GM19328 (cell line): ENCODE measurements around the gene SLC19A1.

ENCODE experiments used
- ATAC-seq: cut with Tn5 transposase; IDR thresholded peaks from one replicate; pipeline ENCODE4 v1.9.1; 2021; ENCODE audit warnings: mild to moderate bottlenecking, moderate library complexity; ENCODE audit not compliant: unreplicated experiment

Gene SLC19A1

DNA sequence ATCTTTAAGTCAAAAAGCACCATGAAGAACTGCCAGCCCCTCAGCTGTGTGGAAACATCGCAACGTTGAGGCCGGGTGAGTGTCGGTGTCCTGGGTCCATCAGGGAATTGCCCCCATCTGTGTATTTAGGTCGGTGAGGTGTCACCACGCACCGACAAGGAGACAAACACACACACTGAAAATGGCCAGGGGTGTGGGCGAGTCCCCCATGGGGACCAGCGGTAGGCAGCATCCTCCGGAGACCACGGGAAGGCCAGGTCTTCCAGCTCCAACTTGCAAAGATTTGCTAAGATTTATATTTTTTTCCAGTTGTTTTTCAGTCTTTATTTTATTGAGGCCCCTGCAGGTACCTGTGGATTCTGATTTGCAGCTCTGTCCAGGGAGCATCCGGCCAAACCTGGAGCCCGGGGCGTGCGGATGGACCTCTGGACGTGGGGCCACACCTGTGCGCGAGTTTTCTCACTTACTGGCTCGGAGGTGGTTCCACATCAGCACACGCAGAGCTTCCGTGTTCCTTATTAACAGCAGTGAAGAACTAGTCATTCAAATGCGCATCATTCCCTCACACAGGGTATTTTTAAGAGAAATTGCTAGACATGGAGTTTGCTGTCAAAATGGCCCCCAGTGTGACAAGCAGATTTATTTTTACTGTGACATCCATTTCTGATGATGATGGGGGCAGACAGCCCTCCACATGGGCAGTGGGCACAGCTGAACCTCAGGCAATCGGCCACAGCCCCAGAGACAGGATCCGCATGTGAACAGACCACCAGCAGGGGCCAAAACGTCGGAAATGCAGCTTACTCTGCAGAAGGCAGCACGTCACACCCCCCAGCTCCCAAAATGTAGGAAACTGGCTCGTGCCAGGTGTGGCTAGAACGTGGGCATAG lies 17.2 kb upstream of the SLC19A1 start:
- no peak for ATAC-seq

DNA sequence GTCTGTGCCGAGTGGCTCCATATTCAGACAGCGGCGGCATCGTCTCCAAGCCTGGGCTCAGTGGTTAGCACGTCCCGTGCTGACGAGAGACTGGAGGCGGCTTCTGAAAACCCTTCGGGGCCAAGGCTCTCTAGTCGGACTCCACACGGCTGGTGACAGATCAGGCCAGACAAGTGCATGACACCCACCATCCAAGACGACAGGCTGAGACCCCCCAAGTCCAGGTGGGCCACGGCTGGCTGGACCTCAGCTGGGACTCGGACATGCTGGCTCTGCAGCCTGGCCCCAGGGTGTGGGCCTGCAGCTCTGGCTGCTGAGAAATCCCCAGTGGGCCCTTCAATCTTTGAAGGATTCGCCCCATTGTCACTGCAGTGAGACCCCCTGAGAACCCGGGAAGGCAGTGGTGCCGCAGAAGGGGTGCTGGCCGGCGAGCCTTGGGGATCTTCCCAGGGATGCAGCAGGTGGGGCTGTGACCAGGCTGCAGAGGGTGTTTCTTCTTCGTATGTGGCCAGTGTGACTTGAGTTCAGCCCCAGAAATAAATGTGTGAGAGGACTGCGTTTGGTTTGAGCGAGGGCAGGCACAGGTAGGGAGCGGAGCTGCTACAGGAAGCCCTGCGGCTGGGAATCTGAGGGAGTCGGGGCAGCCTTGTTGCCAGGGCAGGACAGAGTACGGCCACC lies 15.9 kb upstream of the SLC19A1 start:
- ATAC-seq, result no peak

DNA sequence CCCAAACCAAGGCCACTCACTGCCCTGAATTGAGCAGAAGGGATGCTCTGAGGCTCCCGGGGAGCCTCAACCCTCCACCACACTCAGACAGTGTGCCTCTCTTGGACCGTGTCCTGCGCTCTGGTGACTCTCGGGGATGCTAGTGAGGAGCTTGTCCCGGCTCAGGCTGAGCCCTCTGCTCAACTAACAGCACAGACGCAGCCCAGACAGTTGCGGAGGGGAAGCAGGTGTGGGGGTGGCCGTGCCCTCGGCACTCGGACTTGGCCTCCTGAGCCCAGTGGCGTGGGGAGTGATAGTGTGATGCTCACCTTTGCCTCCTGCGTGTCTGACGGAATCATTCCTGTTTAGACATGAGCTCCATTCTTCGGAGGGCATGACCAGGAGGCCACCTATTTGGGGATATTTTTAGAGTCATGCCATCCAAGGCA lies 15.4 kb upstream of the SLC19A1 start:
- no peak for ATAC-seq

DNA sequence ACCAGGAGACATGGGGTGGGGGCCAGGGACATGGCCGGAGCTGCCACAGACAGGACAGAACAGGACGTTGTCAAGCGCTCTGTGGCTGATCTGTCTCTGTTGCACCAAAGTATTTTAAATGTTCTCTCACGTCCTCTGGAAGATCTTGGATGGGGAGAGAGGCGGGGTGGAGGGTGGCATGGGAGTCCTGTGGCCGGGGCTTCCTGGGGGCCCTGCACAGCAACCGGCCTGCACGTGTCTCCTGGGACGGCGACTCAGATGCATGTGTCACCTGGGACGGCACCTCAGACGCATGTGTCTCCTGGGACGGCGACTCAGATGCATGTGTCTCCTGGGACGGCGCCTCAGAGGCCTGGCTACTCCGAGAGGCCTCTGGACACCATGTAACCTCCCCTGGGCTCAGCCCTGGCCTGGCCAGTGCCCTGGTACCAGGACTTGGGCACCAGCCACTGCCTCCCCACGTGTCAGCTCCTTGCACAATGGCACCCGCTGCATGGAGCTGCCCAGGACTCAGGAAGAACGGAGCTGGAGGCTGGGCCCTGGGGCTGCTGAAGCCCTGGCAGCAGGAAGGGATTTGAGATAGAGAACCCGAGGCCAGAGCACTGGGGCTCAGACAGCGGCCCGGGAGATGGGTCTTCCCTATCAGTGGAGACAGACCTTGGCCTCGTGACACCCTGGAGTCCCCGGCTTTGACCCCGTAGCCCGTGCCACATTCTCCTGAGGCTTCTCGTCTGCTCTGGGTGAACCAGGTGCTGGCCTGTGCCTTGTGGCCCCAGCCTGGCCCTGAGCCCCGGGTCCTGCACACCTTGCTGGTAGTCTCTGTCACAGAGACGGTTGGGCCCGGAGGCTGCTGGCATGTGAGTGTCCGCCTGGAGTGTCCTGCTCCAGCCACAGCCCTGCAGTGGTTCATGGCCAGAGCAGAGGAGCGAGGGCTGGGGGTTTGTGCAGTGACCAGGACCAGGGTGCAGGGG lies 14.7 kb upstream of the SLC19A1 start:
- no peak for ATAC-seq

DNA sequence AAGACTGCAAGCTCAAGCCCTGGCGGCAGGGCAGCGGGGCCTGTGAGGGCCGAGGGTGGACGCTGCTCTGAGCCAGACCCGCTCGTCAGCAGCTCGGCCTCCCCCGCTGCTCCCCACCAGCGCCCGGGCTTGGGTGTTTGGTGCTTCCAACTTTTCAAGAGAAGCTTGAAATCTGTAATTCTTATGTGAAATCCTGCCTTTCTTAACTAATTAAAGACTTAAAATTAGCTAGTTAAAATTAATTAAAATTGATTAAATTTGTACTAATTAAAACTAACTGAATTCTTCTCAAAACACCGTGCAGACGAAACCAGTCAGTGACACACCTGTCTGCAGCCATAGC lies 14.0 kb upstream of the SLC19A1 start:
- no peak for ATAC-seq

DNA sequence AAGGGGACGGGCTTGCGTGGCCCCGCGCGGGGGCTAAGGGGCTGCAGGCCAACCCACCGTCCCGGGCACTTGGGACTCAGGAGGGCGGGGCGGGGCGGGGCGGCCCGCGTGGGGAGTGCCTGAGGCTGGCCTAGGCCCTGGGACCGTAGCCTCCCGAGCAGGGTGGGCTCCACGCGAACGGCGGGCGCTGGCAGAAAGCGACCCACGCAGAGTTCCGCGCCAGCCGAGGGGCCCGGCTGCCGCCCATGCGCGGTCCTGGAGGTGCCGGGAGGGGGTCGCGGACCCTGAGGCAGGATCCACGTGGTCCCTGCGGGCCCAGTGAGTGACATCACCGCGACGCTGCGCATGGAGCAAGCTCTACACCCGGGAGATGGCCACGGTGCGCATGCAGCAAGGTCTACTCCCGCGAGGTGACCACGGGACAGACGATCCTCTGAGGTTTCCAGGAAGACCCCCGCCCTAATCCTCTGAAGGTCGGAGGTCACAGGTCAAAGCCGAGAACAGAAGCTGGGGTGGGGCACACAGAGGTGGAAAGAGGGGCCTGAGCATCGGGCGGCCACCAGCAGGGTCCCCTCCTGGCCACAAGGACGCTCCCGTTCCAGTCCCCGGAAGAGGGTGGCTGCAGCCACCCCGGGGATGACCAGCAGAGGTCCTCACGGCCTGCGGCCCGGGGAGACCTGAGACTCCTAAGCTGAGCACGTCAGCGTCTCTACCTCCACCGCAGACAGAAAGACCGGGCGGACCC lies 13.5 kb upstream of the SLC19A1 start:
- ATAC-seq, result no peak

DNA sequence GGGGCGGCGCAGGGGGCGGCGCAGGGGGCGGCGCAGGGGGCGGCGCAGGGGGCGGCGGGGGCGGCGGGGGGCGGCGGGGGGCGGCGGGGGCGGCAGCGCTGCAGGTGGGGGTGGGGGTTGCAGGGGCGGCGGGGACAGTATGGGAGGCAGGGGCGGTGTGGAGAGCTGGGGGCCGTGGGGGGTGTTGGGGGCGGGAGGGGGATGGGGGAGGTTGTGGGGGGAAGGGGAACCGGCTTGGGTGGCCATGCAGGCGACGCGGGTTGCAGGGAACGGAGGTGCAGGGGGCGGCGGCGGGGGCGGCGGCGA lies 13.0 kb upstream of the SLC19A1 start:
- ATAC-seq, result no peak

DNA sequence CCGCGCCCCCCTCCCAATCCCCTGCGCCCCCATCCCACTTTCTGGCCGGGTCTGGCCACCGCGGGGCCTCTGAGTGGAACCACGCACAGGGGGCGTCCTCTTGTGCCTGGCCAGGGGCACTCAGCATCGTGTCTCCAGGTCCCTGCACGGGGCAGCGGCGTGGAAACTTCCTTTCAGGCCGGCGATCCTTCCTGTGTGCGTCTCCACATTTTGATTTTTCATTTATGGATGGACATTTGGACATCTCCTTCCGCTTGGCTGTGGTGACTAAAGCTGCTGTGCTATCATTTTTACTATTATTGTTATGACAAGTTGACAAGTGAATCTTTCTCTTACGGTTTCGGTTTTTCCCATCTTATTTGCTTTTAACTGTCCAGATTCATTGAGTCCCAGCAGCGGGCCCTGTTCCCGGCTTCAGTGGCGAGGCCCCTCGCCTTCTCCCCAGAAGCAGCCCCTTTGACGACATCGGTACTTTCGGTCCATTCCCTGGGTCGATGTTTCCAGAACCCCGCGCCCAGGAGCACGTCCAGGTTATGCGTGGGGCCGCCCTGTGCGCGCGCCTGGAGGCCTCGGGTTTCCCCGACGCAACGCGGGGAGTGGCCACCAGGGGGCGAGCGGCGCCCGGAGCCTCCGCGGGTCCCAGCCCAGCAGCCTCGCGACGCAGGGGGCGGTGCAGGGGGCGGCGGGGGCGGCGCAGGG lies 12.4 kb upstream of the SLC19A1 start:
- peak; percentile 63 for ATAC-seq

DNA sequence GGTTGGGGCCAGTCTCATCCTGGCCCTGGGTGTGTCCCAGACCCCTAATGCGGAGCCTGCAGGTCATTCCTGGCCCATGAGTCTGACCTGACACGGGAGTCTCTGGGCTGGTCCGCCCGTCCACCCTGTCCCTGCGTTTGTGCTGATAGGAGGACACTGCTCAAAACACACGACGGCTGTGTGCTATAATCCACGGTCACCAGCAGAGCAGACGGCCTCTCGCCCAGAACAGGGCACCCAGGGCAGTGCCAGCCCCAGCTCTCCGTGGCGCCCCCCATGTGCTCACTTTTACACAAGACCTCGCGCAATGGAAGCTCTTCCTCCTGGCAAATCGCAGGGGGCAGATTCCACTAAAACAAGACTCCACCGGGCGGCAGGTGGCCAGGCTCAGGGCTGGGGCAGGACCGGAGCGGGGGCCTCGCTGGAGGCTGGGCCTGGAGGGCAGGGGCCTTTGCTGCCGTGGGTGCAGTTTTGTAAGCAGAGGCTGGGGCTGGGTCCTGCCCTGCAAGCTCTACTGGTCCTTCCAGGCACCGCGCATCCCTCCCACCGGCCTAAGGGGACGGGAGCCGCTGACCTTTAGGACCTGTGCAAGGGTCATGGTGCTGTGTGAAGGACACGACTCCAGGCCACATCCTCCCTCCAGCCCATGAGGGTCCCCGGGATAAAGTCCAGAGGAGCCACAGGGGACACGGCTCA lies 10.6 kb upstream of the SLC19A1 start:
- no peak for ATAC-seq

DNA sequence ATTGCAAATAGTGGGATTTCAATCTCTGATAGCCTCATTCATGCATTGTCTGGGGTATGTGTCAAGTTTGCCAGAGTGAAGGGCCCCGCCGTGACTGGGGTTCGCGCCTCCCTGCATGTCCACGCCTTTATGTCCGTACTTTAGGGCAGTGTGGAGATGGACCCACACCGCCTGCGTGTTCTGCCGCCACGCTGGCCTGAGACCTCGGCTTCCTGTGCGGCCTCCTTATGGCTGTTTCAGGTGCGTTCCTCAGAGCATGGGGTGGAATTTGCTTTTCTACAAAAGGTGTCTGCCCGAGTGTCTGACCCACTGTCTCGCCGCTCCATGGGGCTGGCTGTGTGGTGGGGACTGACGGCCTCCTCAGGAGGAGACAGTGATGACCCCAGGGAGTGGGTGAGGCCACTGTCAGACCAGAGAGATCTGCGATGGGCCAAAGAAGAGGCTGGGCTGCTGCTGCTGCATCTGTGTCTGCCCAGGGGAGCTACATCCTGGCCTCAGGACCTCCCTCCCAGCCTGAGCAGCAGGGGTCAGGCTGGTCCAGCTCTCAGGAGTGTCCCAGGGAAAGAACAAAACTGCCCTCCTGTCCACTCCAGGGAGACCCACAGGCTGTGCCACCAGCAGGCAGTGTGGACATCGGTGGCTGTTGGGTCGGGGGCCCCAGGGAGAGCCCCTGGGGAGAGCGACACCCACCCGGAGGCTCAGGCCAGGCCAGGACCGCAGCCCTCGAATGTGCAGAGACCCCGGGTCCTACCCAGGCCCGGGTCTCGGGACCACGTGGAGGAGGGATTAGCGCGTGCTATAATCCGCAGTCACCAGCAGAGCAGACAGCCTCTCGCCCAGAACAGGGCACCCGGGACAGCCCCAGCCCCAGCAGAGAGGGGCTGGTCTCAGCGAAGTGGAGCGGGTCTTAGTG lies 9.8 kb upstream of the SLC19A1 start:
- ATAC-seq, result no peak

DNA sequence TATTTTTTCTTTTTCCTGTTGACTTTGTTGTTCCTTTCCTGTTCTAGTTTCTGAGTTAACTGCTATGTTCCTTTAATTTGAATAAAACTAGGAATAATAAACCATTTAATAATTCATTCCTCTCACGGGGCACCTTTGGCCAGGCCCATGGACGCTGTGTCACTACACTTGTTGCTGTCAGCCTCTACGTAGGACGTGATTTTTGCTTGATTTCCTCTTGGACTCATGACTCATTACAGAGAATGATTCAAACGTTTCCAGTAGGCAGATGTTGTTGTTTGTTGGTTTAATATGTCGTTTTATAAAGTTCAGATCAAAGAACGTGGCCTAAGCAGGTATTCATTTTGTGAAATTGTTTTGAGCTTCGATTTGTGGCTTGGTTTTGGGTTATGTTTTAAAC lies 9.1 kb upstream of the SLC19A1 start:
- ATAC-seq, result no peak

DNA sequence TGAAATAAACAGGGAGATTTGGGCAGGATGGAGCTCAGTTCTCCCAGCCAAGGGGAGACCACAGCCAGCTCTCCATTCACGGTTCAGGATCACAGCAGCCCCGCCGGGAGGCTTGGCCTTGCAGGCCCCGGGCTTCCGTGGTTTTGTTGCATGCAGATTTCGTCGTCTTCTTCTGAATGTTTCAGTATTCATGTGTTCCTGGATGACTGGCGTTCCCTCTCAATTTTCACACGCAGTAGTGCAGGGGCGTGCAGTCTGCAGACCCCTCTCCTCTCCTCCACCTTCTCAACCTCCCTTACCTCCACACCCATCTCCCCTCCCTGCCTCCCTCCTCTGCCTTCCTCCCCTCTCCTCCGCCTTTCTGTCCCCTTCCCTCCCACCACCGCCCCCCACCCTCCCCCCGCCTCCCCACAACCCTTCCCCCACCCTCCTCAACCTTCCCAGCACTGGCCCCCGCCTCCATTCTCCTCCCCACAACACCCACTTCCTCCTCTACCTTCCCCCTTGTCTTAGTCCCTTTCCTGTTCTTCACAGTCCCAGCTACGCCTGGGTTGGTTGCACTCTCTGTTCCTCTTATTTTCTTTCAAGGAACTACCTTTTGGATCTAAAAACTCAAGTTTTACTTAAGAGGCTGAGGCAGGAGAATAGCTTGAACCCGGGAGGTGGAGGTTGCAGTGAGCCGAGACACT lies 8.4 kb upstream of the SLC19A1 start:
- ATAC-seq, result no peak

DNA sequence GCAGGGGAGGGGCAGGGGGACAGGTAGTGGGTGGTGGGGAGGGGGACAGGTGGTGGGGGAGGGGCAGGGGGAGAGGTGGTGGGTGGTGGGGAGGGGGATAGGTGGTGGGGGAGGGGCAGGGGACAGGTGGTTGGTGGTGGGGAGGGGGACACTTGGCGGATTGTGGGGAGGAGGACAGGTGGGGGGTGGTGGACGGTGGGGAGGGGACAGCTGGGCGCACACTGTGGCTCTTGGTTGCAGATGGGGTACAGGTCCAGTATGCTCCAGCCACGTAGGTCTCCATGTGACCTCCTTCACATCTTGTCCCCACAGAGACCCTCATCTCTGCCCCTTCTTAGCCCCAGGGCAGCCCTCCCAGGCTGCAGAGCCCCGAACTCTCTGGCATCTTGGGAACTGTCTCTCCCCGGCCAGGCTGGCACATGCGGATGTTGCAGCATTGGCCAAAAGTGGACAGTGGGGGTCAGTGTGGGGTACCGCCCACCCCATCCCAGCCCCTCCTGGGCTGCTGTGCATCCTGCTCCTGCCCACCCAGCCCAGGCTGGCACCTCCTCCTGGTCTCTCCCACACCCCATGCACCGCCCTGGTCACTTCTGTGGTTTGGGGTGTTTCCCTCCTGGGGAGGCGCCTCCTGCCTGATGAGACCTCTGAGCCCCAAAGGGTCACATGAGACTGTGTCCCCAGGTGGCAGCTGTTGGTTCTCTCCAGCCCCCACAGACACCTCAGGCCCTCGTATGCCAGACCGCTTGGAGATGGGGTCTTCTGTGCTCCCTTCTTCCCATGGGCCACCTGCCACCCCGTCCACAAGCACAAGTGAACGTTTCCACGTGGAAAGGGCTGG lies 7.6 kb upstream of the SLC19A1 start:
- ATAC-seq, result no peak

DNA sequence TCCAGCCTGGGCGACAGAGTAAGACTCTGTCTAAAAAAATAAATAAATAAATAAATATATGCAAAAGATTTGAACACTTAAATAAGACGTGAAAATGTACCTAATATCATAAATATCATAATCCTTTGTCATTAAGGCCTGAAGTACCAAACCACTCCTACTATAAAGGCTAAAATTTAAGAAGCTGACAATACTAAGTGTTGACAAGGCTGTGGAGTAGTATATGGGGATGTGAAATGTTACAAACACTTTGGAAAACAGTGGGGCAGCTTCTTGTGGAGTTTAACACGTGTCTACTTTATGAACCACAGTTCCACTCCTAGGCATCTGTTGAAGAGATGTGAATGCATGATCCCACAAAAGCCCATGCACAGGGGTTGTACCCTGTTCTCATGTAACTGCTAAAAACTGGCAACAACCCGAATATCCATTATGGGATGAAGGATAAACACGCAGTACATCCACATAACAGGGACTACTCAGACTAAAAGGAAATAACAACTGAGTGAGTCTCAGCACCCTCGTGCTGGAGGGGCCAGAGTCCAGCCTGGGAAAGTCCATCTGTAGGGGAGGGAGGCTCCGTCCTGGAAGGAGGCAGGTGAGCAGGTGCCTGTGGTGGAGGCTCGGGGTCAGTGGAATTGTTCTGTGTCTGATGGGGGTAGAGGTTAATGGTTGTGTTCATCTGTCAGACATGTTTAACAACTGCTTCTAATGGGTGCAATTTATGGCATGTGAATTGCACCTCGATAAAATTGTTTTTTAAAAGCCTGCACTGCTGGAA lies 6.7 kb upstream of the SLC19A1 start:
- no peak for ATAC-seq

DNA sequence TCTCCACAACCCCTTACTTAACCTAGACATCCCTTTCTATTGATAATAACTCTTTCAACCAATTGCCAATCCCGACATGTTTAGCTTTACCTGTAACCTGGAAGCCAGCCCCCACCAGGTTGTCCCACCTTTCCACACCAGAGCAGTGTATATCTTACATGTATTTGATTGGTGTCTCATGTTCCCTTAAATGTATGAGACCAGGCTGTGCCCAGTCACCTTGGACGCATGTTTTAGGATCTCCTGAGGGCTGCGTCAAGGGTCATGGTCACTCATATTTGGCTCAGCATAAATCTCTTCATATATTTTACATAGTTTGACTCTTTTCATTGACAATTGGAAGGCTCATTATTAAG lies 5.3 kb upstream of the SLC19A1 start:
- ATAC-seq, result no peak
